Mammary epithelial cell (primary cell): ENCODE measurements around the gene NFATC3.
"Not testable (repeated sequence)": the region's sequence is repeated elsewhere in the genome, so short reads cannot be mapped to it uniquely, and the experiment has no call there.

Source experiments
- CTCF ChIP-seq, 2 donors: IDR thresholded peaks in 1 of 2; conservative IDR thresholded peaks in 1 of 2; 2 replicates each; pipeline ENCODE4 v1.5.1; 2011 to 2012; ENCODE audit warnings: inconsistent platforms in 2 of 2, low read length in 2 of 2, mild to moderate bottlenecking in 2 of 2, control low read depth in 1 of 2, low read depth in 1 of 2; ENCODE audit not compliant: insufficient read depth in 1 of 2; ENCODE audit errors: extremely low read depth in 1 of 2
- EZH2 ChIP-seq: IDR thresholded peaks from 2 replicates; pipeline ENCODE4 v1.6.1; 2012; ENCODE audit warnings: low read length, inconsistent platforms, borderline replicate concordance

GRCh38 chr16:68118954-68119353 is 33.8 kb downstream of the NFATC3 start:
- TF ChIP-seq CTCF (conservative IDR thresholded peaks at IDR 0.05 in 1 of 2, IDR thresholded peaks at IDR 0.05 in 1 of 2; ENCODE audit: extremely low read depth in 1 of 2, insufficient read depth in 1 of 2, low read depth in 1 of 2, low read length in 2 of 2); EZH2: not testable (repeated sequence)
